Fibroblast of mammary gland (primary cell): Measurements from ENCODE around the gene PDCD6IP.
A peak's percentile ranks its signal among the peaks of the same experiment; 100 is the strongest.
"Not testable (repeated sequence)": the region's sequence is repeated elsewhere in the genome, so short reads cannot be mapped to it uniquely, and the experiment has no call there.

Experiments
- DNase-seq: peaks from one replicate; pipeline ENCODE4 v3.0.0-alpha.2; 2010; ENCODE audit warnings: low read depth
- H3K4me3 ChIP-seq: 2 replicates; pipeline ENCODE4 v1.5.1; 2011; ENCODE audit warnings: low read depth, mild to moderate bottlenecking, low read length, moderate library complexity; ENCODE audit not compliant: control insufficient read depth
- CTCF ChIP-seq: conservative IDR thresholded peaks from 2 replicates; pipeline ENCODE4 v1.5.1; 2011; ENCODE audit warnings: low read depth, low read length, inconsistent platforms; ENCODE audit not compliant: control insufficient read depth, insufficient read depth

PDCD6IP gene

DNA sequence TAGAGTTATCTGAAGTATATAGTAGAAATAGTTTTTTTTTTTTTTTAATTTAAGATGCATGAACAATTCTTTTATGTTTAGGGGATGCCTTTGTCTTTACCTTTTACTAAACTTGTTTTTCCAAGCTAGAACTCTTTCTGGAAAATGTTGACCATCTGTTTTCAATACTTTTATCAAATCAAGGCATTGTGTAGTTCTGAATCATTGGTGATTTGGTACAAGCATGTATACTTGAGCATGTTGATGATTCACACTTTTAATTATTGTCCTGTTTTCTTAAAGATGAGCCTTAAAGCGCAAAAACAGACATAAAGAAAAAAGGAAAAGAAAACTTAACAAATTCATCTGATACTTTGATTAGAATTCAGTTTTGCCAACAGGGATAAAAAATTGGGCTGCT lies 28.3 kb downstream of the PDCD6IP start:
- H3K4me3 ChIP-seq: no peak overlapping the region
- peak; percentile 88 for DNase-seq
- TF ChIP-seq CTCF: no peak

DNA sequence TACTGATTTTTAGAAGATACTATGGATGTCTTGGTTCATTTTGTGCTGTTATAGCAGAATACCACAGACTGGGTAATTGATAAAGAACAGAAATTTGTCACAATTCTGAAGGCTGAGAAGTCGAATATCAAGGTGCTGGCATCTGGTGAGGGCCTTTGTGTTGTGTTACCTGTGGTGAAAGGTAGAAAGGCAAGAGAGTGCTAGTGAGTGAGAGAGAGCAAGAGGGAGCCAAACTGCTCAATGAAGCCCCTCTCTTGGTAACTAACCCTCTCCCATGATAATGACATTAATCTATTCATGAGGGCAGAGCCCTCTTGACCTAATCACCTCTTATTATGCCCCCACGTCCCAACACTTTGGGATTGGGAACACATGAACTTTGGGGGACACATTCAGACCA lies 31.3 kb downstream of the PDCD6IP start:
- H3K4me3 ChIP-seq: no peak overlapping the region
- DNase-seq: no peak
- TF ChIP-seq CTCF: no peak

DNA sequence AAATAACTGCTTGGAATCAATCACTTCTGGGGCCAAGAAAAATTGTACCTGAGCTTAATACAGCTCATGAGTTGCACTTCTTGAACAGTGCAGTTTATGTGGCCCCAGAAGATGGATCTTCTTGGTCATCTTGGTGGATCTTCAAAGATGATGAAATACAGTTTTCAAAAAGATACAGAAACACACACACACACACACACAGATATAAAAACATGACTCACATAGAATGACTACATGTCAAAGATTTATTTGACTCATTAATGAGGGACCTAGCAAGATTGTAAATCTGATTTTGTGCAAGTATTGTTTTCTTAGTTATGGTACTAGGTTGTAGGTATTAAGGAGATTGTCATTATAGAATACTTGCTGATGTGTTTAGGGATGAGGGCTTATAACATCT lies 32.6 kb downstream of the PDCD6IP start:
- no peak for TF ChIP-seq CTCF
- peak; percentile 73 for DNase-seq
- no peak overlapping the region for H3K4me3 ChIP-seq

DNA sequence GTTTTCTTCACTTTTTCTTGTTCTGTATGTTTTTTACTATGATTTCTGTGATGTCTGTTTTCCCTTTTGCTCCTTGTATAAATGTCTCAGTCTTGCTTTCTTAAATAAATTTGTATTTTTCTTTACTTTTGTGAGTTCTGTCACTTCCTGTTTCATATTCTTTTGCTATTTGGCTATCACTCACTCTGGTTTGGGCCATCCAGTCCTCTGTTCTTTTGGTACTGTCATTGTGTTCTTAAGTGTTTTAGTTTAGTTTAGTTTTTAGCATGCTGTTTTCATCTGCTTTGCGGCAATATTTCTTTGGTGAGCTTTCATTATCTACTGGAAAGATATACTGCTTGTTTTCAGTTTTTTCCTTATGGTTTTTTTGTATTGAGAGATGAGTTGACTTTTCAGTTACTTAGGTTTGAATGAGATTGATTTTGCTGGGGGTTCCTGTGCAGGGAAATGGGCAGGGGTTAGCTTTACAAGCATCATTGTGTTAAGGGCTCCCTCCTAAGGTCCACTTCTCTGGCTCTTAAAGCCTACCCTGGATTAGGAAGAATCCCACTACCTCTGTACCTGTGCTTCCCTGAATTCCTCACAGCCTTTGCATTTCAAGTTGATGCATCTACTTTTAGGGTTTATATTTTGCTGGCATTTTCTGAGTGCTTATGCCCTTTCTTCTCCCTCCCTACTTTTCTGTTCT lies 35.1 kb downstream of the PDCD6IP start:
- no peak overlapping the region for H3K4me3 ChIP-seq
- no peak for DNase-seq
- no peak for TF ChIP-seq CTCF

DNA sequence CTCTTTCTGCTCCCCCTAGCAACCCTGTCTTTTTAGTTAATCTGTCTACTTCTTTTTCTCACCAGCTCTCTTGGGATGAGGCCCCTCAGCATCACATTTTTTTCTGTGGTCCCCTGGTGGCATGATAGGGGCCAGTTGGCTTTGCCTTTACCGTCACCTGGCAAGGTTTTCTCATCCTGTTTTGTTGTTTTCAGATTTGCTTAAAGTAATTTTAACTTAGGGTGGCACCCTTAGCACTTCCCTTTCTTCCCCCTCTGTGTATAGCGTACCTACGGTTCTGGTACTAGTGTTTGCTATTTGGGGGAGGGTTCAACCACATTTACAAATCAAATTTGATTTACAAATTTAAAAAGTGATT lies 35.6 kb downstream of the PDCD6IP start:
- H3K4me3 ChIP-seq: no peak overlapping the region
- no peak for TF ChIP-seq CTCF
- no peak for DNase-seq

- not testable (repeated sequence) for H3K4me3 ChIP-seq, DNase-seq
Observed at GRCh38 chr3:33837182-33837581, 38.8 kb downstream of the PDCD6IP start.

DNA sequence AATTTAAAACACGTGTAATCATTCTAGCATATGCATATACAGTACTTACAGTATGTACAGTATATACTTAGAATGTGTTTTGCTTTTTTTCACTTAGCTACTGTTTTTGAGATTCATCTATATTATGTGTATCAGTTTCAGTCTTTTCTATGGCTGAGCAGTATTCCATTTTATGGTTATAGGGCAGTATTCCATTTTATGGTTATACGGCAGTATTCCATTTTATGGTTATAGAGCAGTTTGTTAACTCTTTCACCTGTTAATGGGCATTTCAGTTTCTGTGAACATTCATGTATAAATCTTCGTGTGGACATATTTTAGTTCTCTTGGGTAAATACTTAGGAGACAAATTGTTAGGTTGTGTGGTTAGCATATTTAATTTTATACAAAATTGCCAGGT lies 40.9 kb downstream of the PDCD6IP start:
- H3K4me3 ChIP-seq: no peak overlapping the region
- no peak for TF ChIP-seq CTCF
- DNase-seq: no peak
